GM12874 (cell line): ENCODE measurements around the gene ERC2.

Experiments used
- TF ChIP-seq, protein P1 (sequence below): IDR thresholded peaks from 2 replicates; pipeline ENCODE4 v1.5.1; 2011; ENCODE audit warnings: low read depth, mild to moderate bottlenecking, control low read depth, low read length, moderate library complexity; ENCODE audit not compliant: insufficient read depth

Gene ERC2

GRCh38 chr3:56196700-56197099 lies 271.6 kb downstream of the ERC2 start:
- TF ChIP-seq, protein P1, sequence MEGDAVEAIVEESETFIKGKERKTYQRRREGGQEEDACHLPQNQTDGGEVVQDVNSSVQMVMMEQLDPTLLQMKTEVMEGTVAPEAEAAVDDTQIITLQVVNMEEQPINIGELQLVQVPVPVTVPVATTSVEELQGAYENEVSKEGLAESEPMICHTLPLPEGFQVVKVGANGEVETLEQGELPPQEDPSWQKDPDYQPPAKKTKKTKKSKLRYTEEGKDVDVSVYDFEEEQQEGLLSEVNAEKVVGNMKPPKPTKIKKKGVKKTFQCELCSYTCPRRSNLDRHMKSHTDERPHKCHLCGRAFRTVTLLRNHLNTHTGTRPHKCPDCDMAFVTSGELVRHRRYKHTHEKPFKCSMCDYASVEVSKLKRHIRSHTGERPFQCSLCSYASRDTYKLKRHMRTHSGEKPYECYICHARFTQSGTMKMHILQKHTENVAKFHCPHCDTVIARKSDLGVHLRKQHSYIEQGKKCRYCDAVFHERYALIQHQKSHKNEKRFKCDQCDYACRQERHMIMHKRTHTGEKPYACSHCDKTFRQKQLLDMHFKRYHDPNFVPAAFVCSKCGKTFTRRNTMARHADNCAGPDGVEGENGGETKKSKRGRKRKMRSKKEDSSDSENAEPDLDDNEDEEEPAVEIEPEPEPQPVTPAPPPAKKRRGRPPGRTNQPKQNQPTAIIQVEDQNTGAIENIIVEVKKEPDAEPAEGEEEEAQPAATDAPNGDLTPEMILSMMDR: no peak

DNA sequence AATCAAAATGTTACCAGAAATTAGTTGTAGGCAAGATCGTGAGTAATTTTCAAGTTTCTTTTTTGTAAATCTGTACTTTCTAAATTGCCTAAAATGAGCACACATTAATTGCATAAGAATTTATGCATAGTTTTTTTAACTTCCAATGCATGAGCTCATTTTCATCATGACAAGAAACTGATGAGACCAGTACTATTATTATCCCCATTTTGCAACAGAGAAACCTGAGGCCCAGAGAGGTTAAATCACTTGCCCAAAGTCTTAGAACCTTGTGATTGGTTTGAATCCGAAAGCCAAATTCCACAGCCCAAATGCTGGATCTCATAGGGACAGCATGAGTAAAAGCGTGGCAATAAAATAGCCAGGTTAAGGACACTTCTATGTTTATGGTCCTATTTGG lies 274.7 kb downstream of the ERC2 start:
- TF ChIP-seq, protein P1: no peak

DNA sequence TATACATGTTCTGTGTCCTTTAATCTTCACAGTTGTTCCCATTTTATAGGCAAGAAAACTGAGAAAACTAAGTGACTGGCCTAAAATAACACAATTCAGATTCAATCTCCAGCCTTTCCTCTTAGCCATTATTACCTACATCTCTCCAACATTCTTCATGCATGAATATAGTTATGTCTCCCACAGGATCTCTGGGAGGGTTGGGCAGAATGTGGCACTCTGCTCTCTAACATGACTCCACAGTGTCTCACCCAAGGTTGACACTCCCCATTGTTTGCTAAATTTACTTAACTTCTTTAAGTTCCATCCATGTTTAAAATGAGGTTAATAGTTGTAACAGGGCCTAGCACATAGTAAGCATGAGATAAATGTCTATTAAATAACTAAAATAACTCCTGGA lies 276.3 kb downstream of the ERC2 start:
- TF ChIP-seq, protein P1: no peak

DNA sequence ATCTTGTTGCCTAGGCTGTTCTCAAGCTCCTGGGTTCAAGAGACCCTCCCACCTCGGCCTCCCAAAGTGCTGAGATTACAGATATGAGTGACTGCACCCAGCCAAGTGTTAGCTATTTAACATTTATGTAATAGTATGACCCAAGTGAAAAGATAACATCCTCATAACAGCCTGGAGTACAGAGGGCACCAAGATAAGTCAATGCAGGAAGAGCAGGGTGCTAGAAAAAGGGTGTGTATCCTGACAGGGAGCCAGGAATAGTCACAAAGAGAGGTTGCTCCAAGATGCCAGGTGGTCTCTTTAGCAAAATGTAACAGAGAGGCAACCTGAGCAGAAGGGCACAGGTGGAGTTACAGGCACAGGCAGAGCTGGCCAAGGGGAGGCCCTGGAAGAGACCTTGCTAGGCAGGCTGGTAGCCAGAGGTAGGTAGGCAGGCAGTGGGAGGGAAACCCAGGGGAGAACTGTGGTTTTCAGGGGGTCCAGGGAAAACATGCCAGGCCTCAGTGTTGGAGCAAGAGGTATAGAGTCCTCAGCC lies 277.4 kb downstream of the ERC2 start:
- TF ChIP-seq, protein P1: no peak

DNA sequence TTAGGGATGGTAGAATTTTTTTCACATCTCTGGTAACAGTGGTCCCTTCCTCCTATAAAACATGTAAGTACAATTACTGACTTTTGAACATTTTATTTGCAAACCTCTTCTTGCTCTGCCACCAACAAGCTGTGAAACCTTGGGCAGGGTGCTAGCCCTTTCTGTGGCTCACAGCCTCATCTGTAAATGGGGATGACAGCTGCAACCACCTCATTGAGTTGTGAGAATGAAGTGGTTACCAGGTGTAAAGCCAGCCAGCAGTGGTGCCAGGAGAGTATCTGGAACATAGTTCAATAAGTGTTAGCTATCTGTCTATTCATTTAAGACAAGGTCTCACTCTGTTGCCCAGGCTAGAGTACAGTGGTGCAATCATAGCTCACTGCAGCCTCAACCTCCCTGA lies 278.1 kb downstream of the ERC2 start:
- TF ChIP-seq, protein P1: no peak

DNA sequence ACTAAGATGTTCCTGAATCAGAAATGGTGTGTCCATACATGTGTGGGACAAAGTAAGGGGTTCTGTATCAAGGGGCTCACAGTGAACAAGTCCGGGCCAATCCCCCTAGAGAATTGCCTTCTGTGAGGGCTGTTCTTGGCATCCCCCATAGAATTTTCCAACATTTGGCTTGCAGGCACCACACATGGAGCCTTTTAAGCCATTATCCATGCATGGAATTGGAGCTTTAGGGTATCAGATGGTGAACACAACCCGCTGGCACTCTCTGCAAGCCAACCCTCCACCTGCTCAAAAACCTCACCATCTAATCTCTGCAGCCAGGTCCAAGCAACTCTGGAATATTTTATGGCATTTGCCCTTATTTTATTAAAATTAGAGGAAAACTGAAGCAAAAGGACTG lies 278.7 kb downstream of the ERC2 start:
- TF ChIP-seq, protein P1: no peak

DNA sequence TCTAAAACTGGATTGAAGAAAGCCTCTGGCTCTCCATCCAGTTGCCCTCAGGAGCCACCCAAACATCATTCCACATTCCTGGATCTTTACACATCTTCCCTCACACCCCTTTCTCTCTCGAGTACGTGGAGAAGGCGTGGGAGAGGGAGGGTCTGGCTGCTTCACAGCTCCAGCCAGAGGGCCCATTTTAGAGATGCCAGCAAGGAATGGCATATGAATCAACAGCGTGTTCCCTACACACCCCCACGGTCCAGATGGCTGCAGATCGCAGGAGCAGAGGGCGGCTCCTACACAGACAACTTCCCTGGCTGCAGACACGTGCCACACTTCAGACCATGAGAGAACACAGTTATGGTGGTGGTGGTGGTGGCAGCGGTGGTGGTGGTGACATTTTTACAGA lies 280.1 kb downstream of the ERC2 start:
- TF ChIP-seq, protein P1: no peak

- TF ChIP-seq, protein P1: no peak
These were observed 281.2 kb downstream of the ERC2 start for GRCh38 chr3:56187051-56187450.
